GM10847 (cell line): Measurements from ENCODE around the gene GNA14.

Source experiments
- POLR2A ChIP-seq: IDR thresholded peaks from 2 replicates; pipeline ENCODE4 v1.6.1; 2011; ENCODE audit not compliant: insufficient read length; ENCODE audit errors: extremely low read depth

The GNA14 gene

GRCh38 chr9:77597057-77597456 is 51.1 kb downstream of the GNA14 start:
- TF ChIP-seq POLR2A, result no peak

DNA sequence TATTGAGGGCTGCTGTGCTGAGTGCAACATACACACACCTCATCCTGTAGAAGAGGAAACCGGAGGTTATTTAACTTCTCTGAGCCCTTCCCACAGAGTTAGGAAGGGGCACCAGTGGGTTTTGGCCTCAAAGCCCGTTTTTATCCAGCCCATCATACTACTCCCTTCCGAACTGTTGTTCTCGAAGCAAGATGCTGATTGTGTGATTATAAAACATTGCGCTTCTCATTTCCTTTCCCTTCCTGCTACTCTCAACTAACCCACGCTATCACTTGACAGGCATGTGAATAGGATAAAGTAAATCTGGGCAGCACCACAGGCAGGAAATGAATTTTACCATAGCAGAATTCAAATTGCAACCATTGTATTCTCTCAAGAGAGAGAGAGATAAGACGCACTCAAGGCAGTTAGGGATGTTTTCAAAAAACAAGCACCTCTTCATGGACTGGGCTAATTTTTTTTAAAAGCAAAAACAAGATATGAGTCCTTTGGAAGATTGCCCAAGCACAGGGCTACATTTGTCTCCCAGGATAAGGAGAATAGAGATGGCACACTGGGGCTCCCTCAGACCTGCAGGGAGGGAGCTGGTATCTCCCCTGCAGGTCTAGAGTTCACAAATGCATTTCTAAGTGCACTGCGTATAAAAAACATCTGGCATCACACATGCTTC is 52.6 kb downstream of the GNA14 start:
- TF ChIP-seq POLR2A, result no peak

DNA sequence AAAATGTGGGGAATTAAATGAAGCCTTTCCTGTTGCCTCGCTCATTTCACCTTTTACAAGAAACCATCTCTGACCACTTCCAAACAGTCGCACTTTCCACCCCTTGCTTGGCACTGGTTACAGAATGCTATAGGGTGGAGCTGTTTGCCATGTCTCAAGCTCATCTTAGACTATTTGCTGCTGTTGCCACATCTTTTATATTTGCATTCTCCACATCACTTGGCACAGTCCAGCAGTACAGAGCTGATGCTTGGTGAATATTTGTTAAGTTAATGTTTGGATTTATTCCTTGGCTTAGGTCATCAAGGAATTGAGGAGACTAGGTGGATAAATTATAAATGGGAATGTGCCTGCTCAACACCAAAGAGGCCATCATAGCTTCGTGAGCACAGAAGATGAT is 53.2 kb downstream of the GNA14 start:
- no peak for TF ChIP-seq POLR2A

GRCh38 chr9:77593528-77593927 is 54.6 kb downstream of the GNA14 start:
- TF ChIP-seq POLR2A, result no peak

DNA sequence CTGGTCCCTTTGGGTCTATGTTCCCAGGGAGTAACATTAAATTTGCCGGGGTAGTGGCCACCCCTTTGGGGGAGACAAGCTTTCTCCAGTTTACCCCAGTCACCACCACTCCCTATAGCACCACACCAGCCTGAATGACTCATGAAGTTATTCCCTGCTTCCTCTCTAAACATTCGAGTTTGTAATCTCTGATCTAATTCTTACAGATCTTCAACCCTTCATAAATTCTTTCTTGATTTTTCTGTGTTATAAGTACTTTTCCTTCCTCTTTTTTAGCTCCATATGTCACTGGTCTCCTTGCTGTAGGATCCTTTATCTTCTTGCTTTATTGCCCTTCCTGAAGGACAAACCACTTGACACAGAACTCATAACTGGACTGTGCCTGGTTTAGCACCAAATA is 55.6 kb downstream of the GNA14 start:
- no peak for TF ChIP-seq POLR2A

- no peak for TF ChIP-seq POLR2A
Measured at GRCh38 chr9:77589046-77589795, 58.9 kb downstream of the GNA14 start.

- TF ChIP-seq POLR2A, result no peak
Measured at GRCh38 chr9:77588271-77588937, 59.7 kb downstream of the GNA14 start.

- TF ChIP-seq POLR2A, result no peak
Measured at GRCh38 chr9:77587851-77588250, 60.3 kb downstream of the GNA14 start.

GRCh38 chr9:77587042-77587441 is 61.1 kb downstream of the GNA14 start:
- TF ChIP-seq POLR2A, result no peak

DNA sequence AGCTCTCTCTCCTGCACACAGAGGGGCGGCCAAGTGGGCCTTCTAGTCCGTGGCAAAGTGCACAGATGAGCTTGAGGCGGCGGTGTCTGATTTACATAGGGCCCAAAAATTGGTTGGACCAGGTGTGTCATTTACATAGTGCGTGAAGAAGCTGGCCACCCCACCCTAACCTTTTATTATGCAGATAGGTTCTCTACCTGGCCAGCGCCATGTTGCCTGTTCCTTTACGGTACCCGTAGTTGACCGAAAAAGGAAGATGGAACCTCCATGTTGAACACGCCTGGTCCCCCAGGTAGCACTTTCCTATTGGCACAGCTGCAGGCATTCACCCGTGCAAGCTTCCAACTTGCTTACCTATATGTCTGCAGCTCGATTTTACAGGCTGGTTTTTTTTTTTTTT is 61.5 kb downstream of the GNA14 start:
- no peak for TF ChIP-seq POLR2A

- TF ChIP-seq POLR2A, result no peak
Measured at GRCh38 chr9:77585335-77585786, 62.8 kb downstream of the GNA14 start.

- no peak for TF ChIP-seq POLR2A
Measured at GRCh38 chr9:77582961-77583576, 65.1 kb downstream of the GNA14 start.

GRCh38 chr9:77582525-77582924 is 65.6 kb downstream of the GNA14 start:
- TF ChIP-seq POLR2A, result no peak

DNA sequence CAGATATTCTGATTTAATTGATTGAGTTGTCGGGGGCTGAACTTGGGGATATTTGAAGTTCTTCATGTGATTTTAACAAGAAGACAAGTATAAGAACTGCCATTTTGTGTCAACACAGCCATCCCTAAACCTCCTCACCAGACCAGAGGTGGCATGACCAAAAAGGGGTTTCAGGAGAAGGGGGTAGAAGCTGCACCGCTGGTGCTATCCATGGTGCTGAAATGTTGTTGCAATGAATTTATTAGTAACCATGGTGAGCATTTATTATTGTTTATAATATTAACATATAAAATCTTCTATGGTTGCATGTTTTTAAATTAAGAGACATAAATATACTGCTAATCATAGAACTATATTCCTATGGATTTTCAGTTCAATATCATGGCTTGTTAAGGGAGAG is 72.3 kb downstream of the GNA14 start:
- no peak for TF ChIP-seq POLR2A

DNA sequence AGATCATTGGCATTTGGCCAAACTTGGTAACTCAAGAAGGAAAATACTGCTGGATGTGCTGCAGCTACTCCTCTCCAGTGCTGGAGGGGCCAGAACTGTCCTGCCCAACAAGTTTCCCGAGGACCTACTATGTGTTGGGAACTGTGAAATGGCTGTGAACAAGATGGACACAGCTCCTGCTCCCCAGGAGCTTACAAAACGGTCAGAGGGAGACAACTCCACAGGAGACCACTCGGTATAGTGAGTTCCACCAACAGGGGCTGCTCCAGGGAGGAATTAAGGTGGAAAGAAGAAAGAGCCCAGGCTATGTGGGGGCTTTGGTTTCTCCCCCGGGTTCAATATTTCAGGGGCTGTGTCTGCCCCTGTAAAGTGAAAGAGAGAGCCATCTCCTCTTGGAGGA is 78.8 kb downstream of the GNA14 start:
- TF ChIP-seq POLR2A, result no peak

DNA sequence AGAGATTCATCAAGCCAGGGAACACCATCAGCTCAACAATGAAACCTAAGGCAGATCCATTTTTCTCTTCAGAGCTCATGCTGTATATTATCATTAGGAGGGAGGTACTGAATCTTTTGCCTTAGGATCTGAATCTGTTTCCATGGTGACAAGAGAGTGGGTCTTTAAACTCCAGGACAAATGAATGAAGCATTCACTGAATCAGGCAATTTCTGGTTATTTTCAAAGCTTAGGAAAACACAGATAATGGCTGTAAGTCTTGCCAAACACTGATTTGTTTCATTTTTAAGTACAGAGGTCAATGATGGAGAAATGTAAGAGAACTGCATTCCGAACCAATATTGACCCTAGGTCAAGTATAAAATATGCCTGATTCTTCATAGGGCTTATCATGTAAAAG is 84.9 kb downstream of the GNA14 start:
- TF ChIP-seq POLR2A, result no peak
